Ovary (tissue), 9 donors: ENCODE data around the gene NDST1. TPM values are rescaled to one million over a fixed set of nuclear protein-coding genes. Genes with fewer than 3 reads are reported as not detected.

Experiments
- DNase-seq, 5 donors: peaks; one replicate each; pipeline ENCODE4 v3.0.0-alpha.2; 2019 to 2020
- H3K27ac ChIP-seq, 2 donors: fragments of 200-600 bp; one replicate each; pipeline versions ENCODE4 v1.5.1 to v1.8.0; 2019 to 2022
- H3K27me3 ChIP-seq: fragments of 200-600 bp; one replicate; pipeline ENCODE4 v1.8.0; 2022
- H3K36me3 ChIP-seq: fragments of 200-600 bp; sonication (generic); one replicate; pipeline ENCODE4 v1.5.1; 2019
- H3K4me1 ChIP-seq: one replicate; pipeline ENCODE4 v1.8.1; 2013; ENCODE audit warnings: mild to moderate bottlenecking, moderate library complexity; ENCODE audit not compliant: insufficient read depth
- H3K4me3 ChIP-seq: fragments of 200-600 bp; sonication (generic); one replicate; pipeline ENCODE4 v1.5.1; 2017
- H3K9me3 ChIP-seq, 2 donors: fragments of 200-600 bp in 1 of 2; sonication (generic) in 1 of 2; one replicate each; pipeline versions ENCODE4 v1.5.1 to v1.8.1; 2013 to 2019; ENCODE audit warnings: mild to moderate bottlenecking in 1 of 2, moderate library complexity in 1 of 2
- CTCF ChIP-seq, 3 donors: fragments of 450-650 bp in 2 of 3; fragments of 200-600 bp in 1 of 3; IDR thresholded peaks; one replicate each; pipeline versions ENCODE4 v1.5.1 to v1.8.0; 2016 to 2022; ENCODE audit warnings: antibody characterized with exemption in 3 of 3, mild to moderate bottlenecking in 1 of 3
- EP300 ChIP-seq: sonication (generic); formaldehyde crosslinking; IDR thresholded peaks from one replicate; pipeline ENCODE4 v1.6.1; 2017; ENCODE audit warnings: antibody characterized with exemption
- POLR2A ChIP-seq: fragments of 450-650 bp; IDR thresholded peaks from one replicate; pipeline ENCODE4 v1.6.1; 2017; ENCODE audit warnings: antibody characterized with exemption, mild to moderate bottlenecking, moderate library complexity
- WGBS, 3 donors: extraction: QIAGEN DNeasy Blood & Tissue Kit in 1 of 3; methylation state at CpG; one replicate each; pipeline versions ENCODE4 v1.1.5 to v1.1.7; 2013 to 2017; 5-methylcytosine and 5-hydroxymethylcytosine counted together
- intact Hi-C, 4 donors: fragments of 100-400 bp; cut with DNase I; formaldehyde crosslinking; loops; one replicate each; pipeline versions ENCODE4 v1.11.0 to v1.15.1; 2022 to 2023
- polyA plus RNA-seq, 2 donors: library from polyadenylated mRNA; stranded (reverse); fragments of 200-250 nt in 1 of 2; fragments of 350-450 nt in 1 of 2; fragmentation: Illumina TruSeq in 1 of 2; extraction: RNeasy Lipid Tissue Mini Kit (QIAGEN cat#74804) in 1 of 2; gene quantifications; one replicate each; pipeline ENCODE4 v1.2.3, GENCODE V29; 2013 to 2014
- total RNA-seq, 7 donors: library from RNA; depleted of rRNA in 2 of 7; stranded (reverse); fragments of >200 nt in 2 of 7; fragmentation: NEBNext Ultra II Directional in 3 of 7; extraction: Animal tissue kit (Norgen Biotek cat#: 25700) in 3 of 7; gene quantifications; one replicate each; pipeline versions ENCODE4 v1.1.0 to v1.2.4, GENCODE V29; 2016 to 2023
- donor health status: DM: no; HTN: no; CAD: no; lungs with moderate emphysema.
- donor health status: DM: no; HTN: no; CAD: no.
- donor health status: Bipolar disorder and iron deficiency.
- donor health status: DM: yes; HTN: yes; CAD: no.
- donor health status: DM: no; HTN: no; CAD: no.
- donor health status: DM: yes; HTN: yes; CAD: no.

Gene NDST1
- total and polyA plus RNA-seq, 9 donors, result 31.0 to 139 (median 90.3) TPM

- H3K36me3 ChIP-seq, result no peaks in the 10 kb centered on the region
- peaks cover 16% of the 10 kb centered on the region for H3K4me1 ChIP-seq
- intact Hi-C loops, result loop anchor here in 3 of 4 donors (5.0 kb wide), 3 partner anchors 35 to 65 kb away; no protein-coding TSS in a partner anchor
- H3K9me3 ChIP-seq, result no peaks in the 10 kb centered on the region
- TF ChIP-seq POLR2A, result no peak
- no peak for TF ChIP-seq EP300
- TF ChIP-seq CTCF (IDR thresholded peaks at IDR 0.05), result no peak
- DNase-seq, result no peak
- WGBS, 3 donors, result 69 to 78% (median 72%) methylated on average over 14 of the region's 14 CpGs
- H3K27ac ChIP-seq, result no peak overlapping the region
- H3K27me3 ChIP-seq, result no peaks in the 10 kb centered on the region
- H3K4me3 ChIP-seq, result no peak overlapping the region
Observed at GRCh38 chr5:150522504-150523414, 14.8 kb downstream of the NDST1 start.

GRCh38 chr5:150523472-150524350 lies 15.8 kb downstream of the NDST1 start:
- peak in 1 of 5 donors; percentile 59 for DNase-seq

GRCh38 chr5:150525163-150525562 lies 17.2 kb downstream of the NDST1 start:
- H3K4me1 ChIP-seq, result peaks cover 12% of the 10 kb centered on the region
- DNase-seq, result no peak
- intact Hi-C loops, result loop anchor here in 1 of 4 donors (5.0 kb wide), 1 partner anchor 33 kb away; no protein-coding TSS in a partner anchor

More at GRCh38 chr5:150523472-150524350, 15.8 kb downstream of the NDST1 start:
- H3K27me3 ChIP-seq, result no peaks in the 10 kb centered on the region
- WGBS, 3 donors, result 77 to 78% (median 78%) methylated on average over 12 of the region's 12 CpGs
- TF ChIP-seq CTCF (IDR thresholded peaks at IDR 0.05), result peak in 2 of 3 donors; percentile 43 to 59
- TF ChIP-seq POLR2A, result no peak
- no peaks in the 10 kb centered on the region for H3K36me3 ChIP-seq
- intact Hi-C loops, result loop anchor here in 3 of 4 donors (5.0 kb wide), 3 partner anchors 36 to 66 kb away; no protein-coding TSS in a partner anchor
- H3K27ac ChIP-seq, result peak overlapping the region in 1 of 2 donors; percentile 38
- H3K4me3 ChIP-seq, result no peak overlapping the region
- H3K4me1 ChIP-seq, result peaks cover 15% of the 10 kb centered on the region
- H3K9me3 ChIP-seq, result no peaks in the 10 kb centered on the region

More at GRCh38 chr5:150525163-150525562, 17.2 kb downstream of the NDST1 start:
- Histone ChIP-seq H3K27me3 (no peaks in the 10 kb centered on the region), H3K27ac (peak overlapping the region; percentile 33 to 44), H3K4me3 (no peak overlapping the region), H3K9me3 (no peaks in the 10 kb centered on the region), H3K36me3 (no peaks in the 10 kb centered on the region)
- no peak for TF ChIP-seq EP300
- no peak for TF ChIP-seq CTCF (IDR thresholded peaks at IDR 0.05)
- no peak for TF ChIP-seq POLR2A
- 70 to 75% (median 73%) methylated on average over 8 of the region's 8 CpGs for WGBS, 3 donors
